HCT116 (cell line): ENCODE data around the gene ARRB2. TPM values are rescaled to one million over a fixed set of nuclear protein-coding genes. Genes with fewer than 3 reads are reported as not detected.

Experiments
- ATAC-seq: fragments of 200-7000 bp; cut with Tn5 transposase; 2 replicates; pipeline ENCODE4 v1.9.1; 2020; ENCODE audit warnings: mild to moderate bottlenecking, moderate library complexity
- BruUV-seq: library from RNA; stranded (reverse); fragments of 400-500 nt; replicated peaks from 2 replicates; lab custom pipeline; 2021; lab: Mats Ljungman, UMichigan
- CTCF ChIA-PET: fragments of 300-600 bp; sonication (Branson Sonifier 250); formaldehyde crosslinking; loops from one replicate; lab custom pipeline; 2021; ENCODE audit warnings: antibody characterized with exemption; lab: Charles Lee
- POLR2A ChIA-PET: fragments of 300-600, 350-600 bp; sonication (Branson Sonifier 250); formaldehyde crosslinking; loops from one replicate; lab custom pipeline; 2021; ENCODE audit warnings: antibody characterized with exemption; lab: Charles Lee
- RAD21 ChIA-PET, 2 experiments: fragments of 300-600 bp; sonication (Branson Sonifier 250); formaldehyde crosslinking; loops; one replicate each; lab custom pipeline; 2023; ENCODE audit warnings: low total read pairs in 2 of 2; ENCODE audit not compliant: uncharacterized antibody in 2 of 2, unreplicated experiment in 2 of 2, low non-redundant PET in 1 of 2; lab: Charles Lee
- DNase-seq: peaks from one replicate; pipeline ENCODE4 v3.0.0-alpha.2; 2010; ENCODE audit warnings: low read depth, low spot score
- H2AFZ ChIP-seq: fragments of 200-600 bp; shearing (Covaris generic), sonication (generic); 2 replicates; pipeline ENCODE4 v1.6.1; 2017; ENCODE audit warnings: low read depth, mixed run types, mixed read lengths, antibody characterized with exemption, low read length; ENCODE audit not compliant: poor library complexity, severe bottlenecking
- H3K27ac ChIP-seq: 2 replicates; pipeline ENCODE4 v1.5.1; 2012; ENCODE audit warnings: low read depth, low read length
- H3K27me3 ChIP-seq: fragments of 200-600 bp; sonication (generic); 2 replicates; pipeline ENCODE4 v1.6.1; 2016; ENCODE audit warnings: mixed run types, low read length, mixed read lengths; ENCODE audit not compliant: insufficient read depth
- H3K36me3 ChIP-seq, 2 experiments: fragments of 200-500 bp in 1 of 2; fragments of 200-600 bp in 1 of 2; sonication (Bioruptor generic) in 1 of 2; sonication (generic) in 1 of 2; 2 replicates each; pipeline versions ENCODE4 v1.5.1 to v1.6.1; 2014 to 2016; ENCODE audit warnings: low read length in 2 of 2, inconsistent platforms in 1 of 2, mixed read lengths in 1 of 2, mixed run types in 1 of 2; ENCODE audit not compliant: insufficient read depth in 2 of 2, control insufficient read depth in 1 of 2
- H3K4me1 ChIP-seq, 2 experiments: fragments of 200-600 bp in 1 of 2; sonication (generic) in 1 of 2; 2 replicates each; pipeline versions ENCODE4 v1.5.1 to v1.6.1; 2012 to 2017; ENCODE audit warnings: low read length in 2 of 2, inconsistent platforms in 1 of 2, mild to moderate bottlenecking in 1 of 2, mixed read lengths in 1 of 2, mixed run types in 1 of 2, moderate library complexity in 1 of 2; ENCODE audit not compliant: insufficient read depth in 2 of 2, control insufficient read depth in 1 of 2
- H3K4me2 ChIP-seq: fragments of 200-600 bp; sonication (generic); 2 replicates; pipeline ENCODE4 v1.6.1; 2017; ENCODE audit warnings: mixed run types, low read length, mixed read lengths
- H3K4me3 ChIP-seq, 2 experiments: fragments of 200-600 bp in 1 of 2; sonication (generic) in 1 of 2; replicated peaks in 1 of 2; 2 replicates each; pipeline ENCODE4 v1.5.1; 2011 to 2016; ENCODE audit warnings: low read length in 2 of 2, control low read depth in 1 of 2, low read depth in 1 of 2, mild to moderate bottlenecking in 1 of 2, mixed read lengths in 1 of 2, mixed run types in 1 of 2
- H3K79me2 ChIP-seq: fragments of 200-600 bp; sonication (generic); 2 replicates; pipeline ENCODE4 v1.6.1; 2017; ENCODE audit warnings: mild to moderate bottlenecking, mixed run types, low read length, moderate library complexity, mixed read lengths; ENCODE audit not compliant: insufficient read depth
- H3K9ac ChIP-seq: fragments of 200-600 bp; sonication (generic); 2 replicates; pipeline ENCODE4 v1.6.1; 2016; ENCODE audit warnings: low read length, mixed read lengths
- H3K9me2 ChIP-seq: fragments of 200-600 bp; sonication (generic), shearing (Covaris generic); 2 replicates; pipeline ENCODE4 v1.6.1; 2017; ENCODE audit warnings: mixed run types, mild to moderate bottlenecking, moderate library complexity; ENCODE audit not compliant: insufficient read depth
- H3K9me3 ChIP-seq, 2 experiments: fragments of 200-500 bp in 1 of 2; fragments of 200-600 bp in 1 of 2; sonication (Bioruptor generic) in 1 of 2; sonication (generic) in 1 of 2; 2 replicates each; pipeline ENCODE4 v1.6.1; 2014 to 2017; ENCODE audit warnings: low read length in 2 of 2, mixed read lengths in 2 of 2, inconsistent platforms in 1 of 2, low read depth in 1 of 2, mild to moderate bottlenecking in 1 of 2, mixed run types in 1 of 2, moderate library complexity in 1 of 2; ENCODE audit not compliant: control insufficient read depth in 1 of 2, insufficient read depth in 1 of 2
- H4K20me1 ChIP-seq: fragments of 200-600 bp; sonication (generic), shearing (Covaris generic); 2 replicates; pipeline ENCODE4 v1.6.1; 2017; ENCODE audit warnings: mixed run types, mild to moderate bottlenecking, moderate library complexity; ENCODE audit not compliant: insufficient read depth
- CEBPB ChIP-seq: IDR thresholded peaks from 2 replicates; pipeline ENCODE4 v1.6.1; 2012; ENCODE audit warnings: low read depth
- EZH2 ChIP-seq: fragments of 200-600 bp; sonication (generic); IDR thresholded peaks from 2 replicates; pipeline ENCODE4 v1.6.1; 2017; ENCODE audit warnings: antibody characterized with exemption, mixed run types
- POLR2A ChIP-seq: IDR thresholded peaks from 2 replicates; pipeline ENCODE4 v1.7.0; 2011; ENCODE audit warnings: borderline replicate concordance; ENCODE audit not compliant: insufficient read depth, insufficient read length; ENCODE audit errors: extremely low read depth
- POLR2AphosphoS5 ChIP-seq: IDR thresholded peaks from 2 replicates; pipeline ENCODE4 v1.6.1; 2011; ENCODE audit warnings: mild to moderate bottlenecking, low read depth, low read length, moderate library complexity
- SP1 ChIP-seq: IDR thresholded peaks from 2 replicates; pipeline ENCODE4 v1.6.1; 2012; ENCODE audit warnings: low read depth
- TCF7L2 ChIP-seq: IDR thresholded peaks from 2 replicates; pipeline ENCODE4 v1.7.0; 2011; ENCODE audit warnings: borderline replicate concordance, inconsistent platforms; ENCODE audit not compliant: insufficient read depth, insufficient read length; ENCODE audit errors: extremely low read depth
- intact Hi-C: fragments of 100-400 bp; cut with micrococcal nuclease; formaldehyde crosslinking; loops from 2 replicates; pipeline ENCODE4 v1.10.0; 2022
- total RNA-seq: library from RNA; stranded (reverse); gene quantifications from one replicate; pipeline ENCODE4 v1.2.1, GENCODE V29; 2021; ENCODE audit not compliant: unreplicated experiment

Gene ARRB2
- total RNA-seq, 1 experiment from 2014 or later: 70.8 TPM

GRCh38 chr17:4708436-4708835, 2.0 kb upstream of the ARRB2 start:
- ChIA-PET POLR2A (no interaction called here), RAD21 (no interaction called here)
- H3K4me2 ChIP-seq: no peak overlapping the region
- H3K27ac ChIP-seq: no peak overlapping the region
- no peak for DNase-seq
- no peaks in the 10 kb centered on the region for H3K9me2 ChIP-seq
- no peaks in the 10 kb centered on the region for H3K36me3 ChIP-seq
- no peaks in the 10 kb centered on the region for H3K27me3 ChIP-seq
- H3K9me3 ChIP-seq: no peaks in the 10 kb centered on the region
- H4K20me1 ChIP-seq: no peaks in the 10 kb centered on the region
- H3K79me2 ChIP-seq: peaks cover 34% of the 10 kb centered on the region
- H3K4me3 ChIP-seq: no peak overlapping the region
- intact Hi-C loops: no loop called here
- H2AFZ ChIP-seq: no peak overlapping the region
- peak; percentile 28; the same call in 1 of the 2 replicates for TF ChIP-seq SP1
- peak; percentile 51 for TF ChIP-seq POLR2AphosphoS5
- no peak for TF ChIP-seq CEBPB
- TF ChIP-seq, all 23 proteins: peak for 2
- Histone ChIP-seq H3K9ac (no peak overlapping the region), H3K4me1 (peaks cover 13 to 56% of the 10 kb centered on the region in 2 experiments; a peak in 3 of 4 replicates)
- no peak for ATAC-seq
- BruUV-seq: no TSS peak
- CTCF ChIA-PET: interaction anchor here (3.0 kb wide), 1 partner anchor 82 kb away, joined by 12 read pairs; no protein-coding TSS in a partner anchor

DNA sequence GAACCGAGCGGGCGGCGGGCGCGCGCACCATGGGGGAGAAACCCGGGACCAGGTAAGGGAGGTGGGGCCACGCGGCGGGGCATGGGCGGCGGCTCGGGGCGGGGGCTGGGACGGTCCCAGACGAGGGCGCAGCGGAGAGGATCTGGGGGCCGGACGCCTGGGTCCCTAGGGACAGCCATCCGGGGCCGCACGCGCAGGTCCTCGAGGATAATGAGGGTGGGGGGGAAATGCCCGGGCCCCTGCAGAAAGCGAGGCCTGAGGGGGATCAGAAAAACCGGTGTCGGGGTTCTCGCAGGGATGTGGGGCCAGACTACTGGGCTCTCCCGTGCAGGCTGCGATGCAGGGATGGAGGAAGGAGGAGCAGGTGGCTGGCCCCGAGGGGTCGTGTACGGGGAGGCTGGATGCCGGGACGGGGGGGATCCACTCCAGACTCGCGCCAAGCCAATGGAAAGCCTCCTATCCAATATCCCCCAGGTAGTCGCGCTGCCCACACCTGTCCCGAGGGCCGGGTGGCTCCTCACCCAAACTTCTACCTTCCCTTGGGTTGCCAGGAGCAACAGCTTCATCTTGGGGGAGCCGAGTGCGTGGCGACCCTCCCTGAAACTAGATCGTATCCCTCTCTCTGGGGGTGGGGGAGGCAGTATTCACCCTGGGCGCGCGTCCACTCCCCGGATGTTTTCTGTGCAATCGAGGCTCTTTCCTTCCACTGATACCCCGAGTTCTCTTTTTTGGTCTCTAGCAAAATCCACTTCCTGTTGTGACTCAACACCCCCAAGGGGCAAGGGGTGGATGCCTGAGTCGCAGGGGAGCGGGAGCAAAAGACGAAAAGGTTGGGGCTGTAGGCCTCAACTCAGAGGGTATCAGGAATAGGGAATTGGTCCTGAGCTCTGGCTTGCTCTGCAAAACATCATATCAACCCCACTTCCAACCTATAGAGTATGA, 532 bp downstream of the ARRB2 start:
- ChIA-PET CTCF (interaction anchor here (0.7 to 3.0 kb wide), 6 partner anchors 20 to 229 kb away, joined by 3 to 12 read pairs (median 4); partner anchors contain the start of genes RNF167 and SLC25A11), RAD21 (interaction anchor here (1.0 to 1.2 kb wide), 2 partner anchors 79 to 144 kb away, joined by 3 to 4 read pairs; no protein-coding TSS in a partner anchor), POLR2A (interaction anchor here (1.0 to 1.4 kb wide), 3 partner anchors 19 to 229 kb away, joined by 3 to 5 read pairs (median 4); partner anchors contain the start of genes RNF167 and SLC25A11)
- no peak for DNase-seq
- Histone ChIP-seq H3K4me1 (peaks cover 13 to 38% of the 10 kb centered on the region in 2 experiments; a peak in 3 of 4 replicates), H3K79me2 (peaks cover 20% of the 10 kb centered on the region), H3K4me3 (peak overlapping the region; percentile 65 to 73), H3K27me3 (no peaks in the 10 kb centered on the region), H3K36me3 (no peaks in the 10 kb centered on the region; a peak in 1 of 4 replicates), H3K27ac (peak overlapping the region; percentile 64), H4K20me1 (no peaks in the 10 kb centered on the region), H2AFZ (no peak overlapping the region), H3K9ac (peak overlapping the region; percentile 86), H3K4me2 (peak overlapping the region; percentile 75), H3K9me3 (no peaks in the 10 kb centered on the region), H3K9me2 (no peaks in the 10 kb centered on the region)
- intact Hi-C loops: loop anchor here (1.0 kb wide), 2 partner anchors 171 to 178 kb away; no protein-coding TSS in a partner anchor
- no peak; the same call in 1 of the 2 replicates for ATAC-seq
- TSS peak; percentile 33 for BruUV-seq
- TF ChIP-seq POLR2AphosphoS5 (peak; percentile 71), EZH2 (no peak), SP1 (no peak), TCF7L2 (no peak), POLR2A (peak; percentile 40)
